ENCODE results near the gene ANO10. TPM values are rescaled to one million over a fixed set of nuclear protein-coding genes. Genes with fewer than 3 reads are reported as not detected.
"Not testable (repeated sequence)": the region's sequence is repeated elsewhere in the genome, so short reads cannot be mapped to it uniquely, and the experiment has no call there.

The ANO10 gene
- total RNA-seq, 2 donors from 2014 or later = 9.6 to 11.3 TPM

- no peaks in the 10 kb centered on the region for H3K4me1 ChIP-seq
- H3K4me3 ChIP-seq = no peak overlapping the region
- TF ChIP-seq CTCF (IDR thresholded peaks at IDR 0.05) = no peak
- peaks cover 0 to 3% of the 10 kb centered on the region in 2 donors for H3K9me3 ChIP-seq
- no peak overlapping the region for H3K27ac ChIP-seq
- no peaks in the 10 kb centered on the region for H3K27me3 ChIP-seq
- DNase-seq (ENCODE audit: low spot score) = no peak
- no peaks in the 10 kb centered on the region for H3K36me3 ChIP-seq
Observed at GRCh38 chr3:43597961-43598360, 23.9 kb downstream of the ANO10 start.

- not testable (repeated sequence) for H3K27ac ChIP-seq; H3K4me1 ChIP-seq; H3K27me3 ChIP-seq; H3K4me3 ChIP-seq; H3K9me3 ChIP-seq; DNase-seq (ENCODE audit: low spot score); H3K36me3 ChIP-seq
Observed at GRCh38 chr3:43596178-43596577, 25.6 kb downstream of the ANO10 start.

DNA sequence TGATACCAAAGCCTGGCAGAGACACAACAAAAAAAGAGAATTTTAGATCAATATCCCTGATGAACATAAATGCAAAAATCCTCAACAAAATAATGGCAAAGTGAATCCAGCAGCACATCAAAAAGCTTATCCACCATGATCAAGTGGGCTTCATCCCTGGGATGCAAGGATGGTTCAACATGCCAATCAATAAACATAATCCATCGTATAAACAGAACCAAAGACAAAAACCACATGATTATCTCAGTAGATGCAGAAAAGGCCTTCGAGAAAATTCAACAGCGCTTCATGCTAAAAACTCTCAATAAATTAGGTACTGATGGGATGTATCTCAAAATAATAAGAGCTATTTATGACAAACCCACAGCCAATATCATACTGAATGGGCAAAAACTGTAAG is 26.5 kb downstream of the ANO10 start:
- not testable (repeated sequence) for H3K36me3 ChIP-seq; H3K27ac ChIP-seq; H3K4me3 ChIP-seq; H3K9me3 ChIP-seq; H3K27me3 ChIP-seq; H3K4me1 ChIP-seq; DNase-seq (ENCODE audit: low spot score)

GRCh38 chr3:43593588-43593987 is 28.2 kb downstream of the ANO10 start:
- not testable (repeated sequence) for H3K36me3 ChIP-seq; H3K4me1 ChIP-seq; H3K27ac ChIP-seq; DNase-seq (ENCODE audit: low spot score); H3K4me3 ChIP-seq; H3K9me3 ChIP-seq; H3K27me3 ChIP-seq

DNA sequence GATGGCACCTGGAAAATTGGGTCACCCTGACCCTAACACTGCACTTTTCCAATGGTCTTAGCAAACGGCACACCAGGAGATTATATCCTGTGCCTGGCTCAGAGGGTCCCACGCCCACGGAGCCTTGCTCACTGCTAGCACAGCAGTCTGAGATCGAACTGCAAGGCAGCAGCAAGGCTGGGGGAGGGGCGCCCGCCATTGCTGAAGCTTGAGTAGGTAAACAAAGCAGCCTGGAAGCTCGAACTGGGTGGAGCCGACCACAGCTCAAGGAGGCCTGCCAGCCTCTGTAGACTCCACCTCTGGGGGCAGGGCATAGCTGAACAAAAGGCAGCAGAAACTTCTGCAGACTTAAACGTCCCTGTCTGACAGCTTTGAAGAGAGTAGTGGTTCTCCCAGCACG is 29.9 kb downstream of the ANO10 start:
- not testable (repeated sequence) for H3K27ac ChIP-seq; H3K27me3 ChIP-seq; H3K9me3 ChIP-seq; H3K4me1 ChIP-seq; DNase-seq (ENCODE audit: low spot score); H3K36me3 ChIP-seq; H3K4me3 ChIP-seq

DNA sequence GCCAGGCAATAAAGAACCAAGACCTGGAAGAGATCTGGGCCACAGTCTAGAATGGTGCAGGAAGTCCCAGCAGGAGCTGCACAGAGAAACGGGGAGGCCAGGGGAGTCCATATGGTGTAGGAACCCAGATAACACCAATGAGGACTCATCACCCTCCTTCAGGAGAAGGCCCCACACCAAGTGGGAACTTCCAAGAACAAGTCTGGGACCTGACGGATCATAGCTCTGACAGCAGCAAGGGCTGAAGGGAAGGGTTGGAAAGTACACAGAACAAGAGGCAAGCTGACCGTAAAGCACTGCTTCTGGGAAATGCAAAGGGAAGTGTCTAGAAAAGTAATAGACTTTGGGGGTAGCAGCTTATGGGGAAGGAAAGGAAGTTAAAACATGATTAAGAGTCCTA is 34.5 kb downstream of the ANO10 start:
- no peak for DNase-seq (ENCODE audit: low spot score)
- Histone ChIP-seq H3K4me3 (no peak overlapping the region), H3K4me1 (peaks cover 0 to 8% of the 10 kb centered on the region in 2 donors), H3K36me3 (peaks cover 4% of the 10 kb centered on the region), H3K27me3 (no peaks in the 10 kb centered on the region), H3K27ac (no peak overlapping the region), H3K9me3 (peaks cover 0 to 6% of the 10 kb centered on the region in 2 donors)
- no peak for TF ChIP-seq CTCF (IDR thresholded peaks at IDR 0.05)

DNA sequence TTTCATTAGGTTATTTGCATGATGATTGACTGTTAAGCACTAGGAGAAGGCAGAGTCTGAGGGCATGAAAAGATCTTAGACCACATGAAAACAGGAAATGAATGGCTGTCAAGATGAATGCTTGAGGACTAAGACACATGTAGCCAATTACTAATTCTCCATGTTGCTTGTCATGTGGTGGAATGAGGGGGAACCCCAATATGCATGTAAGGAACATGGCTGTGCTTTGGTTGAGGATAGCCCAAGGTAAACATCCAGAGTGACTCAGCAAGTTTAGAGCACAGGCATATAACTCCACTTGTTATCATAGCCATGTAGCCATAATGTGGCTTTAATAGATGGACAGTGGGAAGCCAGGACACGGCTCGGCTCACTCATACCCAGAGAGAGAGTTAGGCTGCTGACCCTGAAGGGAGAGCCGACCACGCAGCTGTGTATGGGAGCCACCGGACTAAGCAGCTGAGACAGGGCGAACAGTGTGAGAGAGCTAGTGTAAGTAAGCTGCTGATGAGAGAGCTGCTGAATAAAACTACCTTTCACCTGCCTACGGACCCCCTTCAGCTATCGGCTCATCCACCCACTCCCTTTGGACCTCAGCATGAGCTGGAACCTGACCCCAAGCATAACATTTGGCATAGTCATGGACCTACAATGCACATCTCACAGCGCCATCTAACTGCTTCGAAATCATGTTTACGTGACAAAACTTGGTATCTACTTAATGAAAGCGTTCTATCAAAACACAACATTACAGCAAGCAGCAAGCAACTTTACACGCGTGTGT is 37.6 kb downstream of the ANO10 start:
- Histone ChIP-seq H3K9me3 (no peaks in the 10 kb centered on the region), H3K27ac (no peak overlapping the region), H3K4me3 (no peak overlapping the region), H3K36me3 (no peaks in the 10 kb centered on the region), H3K27me3 (no peaks in the 10 kb centered on the region), H3K4me1 (peaks cover 0 to 8% of the 10 kb centered on the region in 2 donors)
- TF ChIP-seq CTCF (IDR thresholded peaks at IDR 0.05) = no peak
- DNase-seq (ENCODE audit: low spot score) = no peak

GRCh38 chr3:43583481-43583880 is 38.3 kb downstream of the ANO10 start:
- DNase-seq (ENCODE audit: low spot score) = no peak
- Histone ChIP-seq H3K36me3 (no peaks in the 10 kb centered on the region), H3K9me3 (no peaks in the 10 kb centered on the region), H3K27ac (peak overlapping the region in 1 of 2 donors; percentile 40), H3K27me3 (no peaks in the 10 kb centered on the region), H3K4me1 (peaks cover 0 to 8% of the 10 kb centered on the region in 2 donors), H3K4me3 (no peak overlapping the region)
- no peak for TF ChIP-seq CTCF (IDR thresholded peaks at IDR 0.05)
